ENCODE data around the gene PLA2G6. TPM values are rescaled to one million over a fixed set of nuclear protein-coding genes. Genes with fewer than 3 reads are reported as not detected.
"Not testable (repeated sequence)": the region's sequence is repeated elsewhere in the genome, so short reads cannot be mapped to it uniquely, and the experiment has no call there.

PLA2G6 gene
- total RNA-seq, 6 experiments from 2014 or later, result 8.1 to 32.9 (median 19.8) TPM

DNA sequence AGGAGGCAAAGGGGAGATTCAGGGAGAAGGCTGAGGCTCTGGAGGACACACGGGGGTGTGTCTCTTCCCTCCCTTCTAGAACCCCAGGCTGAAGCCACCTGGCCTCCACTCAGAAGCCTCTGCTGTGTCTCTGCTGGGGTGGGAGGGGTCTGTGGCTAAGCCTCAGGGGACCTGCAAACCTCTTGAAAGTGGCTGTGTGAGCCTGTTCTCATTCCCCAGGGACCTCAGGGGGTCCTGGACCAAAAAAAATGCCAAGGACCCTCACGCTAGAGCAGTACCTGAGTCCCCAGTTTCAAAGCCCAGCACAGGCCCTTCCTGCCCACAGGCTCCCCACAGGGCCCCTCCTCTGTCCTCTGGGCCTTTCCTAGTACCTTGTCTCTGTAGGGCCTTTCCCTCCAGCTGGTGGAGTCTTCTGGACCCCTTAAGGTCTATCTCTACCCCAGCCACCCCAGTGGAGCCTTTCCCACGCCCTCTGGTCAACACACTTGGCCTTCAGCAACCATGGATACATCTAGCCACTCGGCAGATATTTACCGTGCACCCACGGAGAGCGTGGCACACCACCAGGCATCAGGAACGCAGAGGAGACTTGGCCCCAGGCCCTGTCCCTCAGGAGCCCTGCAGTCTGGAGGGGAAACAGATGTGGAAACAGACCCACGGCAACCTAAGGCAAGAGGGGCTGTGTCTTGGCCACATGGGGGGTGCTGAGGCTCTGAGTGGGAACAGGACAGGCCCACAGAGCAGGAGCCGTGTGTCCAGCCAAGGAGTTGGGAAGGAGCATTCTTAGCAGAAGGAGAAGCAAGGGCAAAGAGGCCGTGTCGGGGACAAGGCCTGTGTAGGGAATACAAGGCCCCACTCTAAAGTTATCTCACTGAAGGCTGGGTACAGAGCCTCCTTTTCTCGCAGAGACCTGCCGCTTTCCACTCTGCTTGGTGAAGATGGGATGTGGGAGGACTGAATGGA is 18.5 kb downstream of the PLA2G6 start:
- DNase-seq (peak in 1 of 3 donors; percentile 51), ATAC-seq (peak; percentile 4 to 19 (median 6))
- 36% methylated on average over 8 of the region's 14 CpGs for WGBS (ENCODE audit: insufficient coverage, low coverage, low lambda C conversion rate, missing lambda C conversion rate)
- H3K27me3 ChIP-seq, result no peaks in the 10 kb centered on the region
- TF ChIP-seq POLR2A (IDR thresholded peaks at IDR 0.05), result no peak
- TF ChIP-seq, protein P1, sequence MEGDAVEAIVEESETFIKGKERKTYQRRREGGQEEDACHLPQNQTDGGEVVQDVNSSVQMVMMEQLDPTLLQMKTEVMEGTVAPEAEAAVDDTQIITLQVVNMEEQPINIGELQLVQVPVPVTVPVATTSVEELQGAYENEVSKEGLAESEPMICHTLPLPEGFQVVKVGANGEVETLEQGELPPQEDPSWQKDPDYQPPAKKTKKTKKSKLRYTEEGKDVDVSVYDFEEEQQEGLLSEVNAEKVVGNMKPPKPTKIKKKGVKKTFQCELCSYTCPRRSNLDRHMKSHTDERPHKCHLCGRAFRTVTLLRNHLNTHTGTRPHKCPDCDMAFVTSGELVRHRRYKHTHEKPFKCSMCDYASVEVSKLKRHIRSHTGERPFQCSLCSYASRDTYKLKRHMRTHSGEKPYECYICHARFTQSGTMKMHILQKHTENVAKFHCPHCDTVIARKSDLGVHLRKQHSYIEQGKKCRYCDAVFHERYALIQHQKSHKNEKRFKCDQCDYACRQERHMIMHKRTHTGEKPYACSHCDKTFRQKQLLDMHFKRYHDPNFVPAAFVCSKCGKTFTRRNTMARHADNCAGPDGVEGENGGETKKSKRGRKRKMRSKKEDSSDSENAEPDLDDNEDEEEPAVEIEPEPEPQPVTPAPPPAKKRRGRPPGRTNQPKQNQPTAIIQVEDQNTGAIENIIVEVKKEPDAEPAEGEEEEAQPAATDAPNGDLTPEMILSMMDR (IDR thresholded peaks at IDR 0.05), result no peak
- H3K4me1 ChIP-seq, result peaks cover 0 to 39% (median 18%) of the 10 kb centered on the region in 4 donors
- H3K4me3 ChIP-seq, result no peak overlapping the region
- no peaks in the 10 kb centered on the region for H3K9me3 ChIP-seq
- intact Hi-C loops (cut with DNase I), result loop anchor here in 1 of 2 donors (10.0 kb wide), 1 partner anchor 62 kb away; no protein-coding TSS in a partner anchor
- peak overlapping the region; percentile 71 to 89 (median 72) for H3K27ac ChIP-seq
- H3K36me3 ChIP-seq, result no peaks in the 10 kb centered on the region

DNA sequence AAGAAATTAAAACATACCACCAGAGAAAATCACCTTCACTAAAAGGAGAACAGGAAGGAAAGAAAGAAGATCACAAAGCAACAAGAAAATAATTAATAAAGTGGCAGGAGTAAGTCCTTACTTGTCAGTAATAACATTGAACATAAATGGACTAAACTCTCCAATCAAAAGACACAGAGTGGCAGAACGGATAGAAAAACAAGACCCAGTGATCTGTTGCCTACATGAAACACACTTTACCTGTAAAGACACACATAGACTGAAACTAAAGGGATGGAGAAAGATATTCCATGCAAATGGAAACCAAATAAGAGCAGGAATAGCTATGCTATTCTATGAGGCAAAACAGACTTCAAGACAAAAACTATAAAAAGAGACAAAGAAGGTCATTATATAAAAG is 25.9 kb downstream of the PLA2G6 start:
- TF ChIP-seq, protein P1 (IDR thresholded peaks at IDR 0.05), result no peak
- TF ChIP-seq POLR2A (IDR thresholded peaks at IDR 0.05), result no peak
- no peak for ATAC-seq
- intact Hi-C loops (cut with DNase I), result no loop called here

DNA sequence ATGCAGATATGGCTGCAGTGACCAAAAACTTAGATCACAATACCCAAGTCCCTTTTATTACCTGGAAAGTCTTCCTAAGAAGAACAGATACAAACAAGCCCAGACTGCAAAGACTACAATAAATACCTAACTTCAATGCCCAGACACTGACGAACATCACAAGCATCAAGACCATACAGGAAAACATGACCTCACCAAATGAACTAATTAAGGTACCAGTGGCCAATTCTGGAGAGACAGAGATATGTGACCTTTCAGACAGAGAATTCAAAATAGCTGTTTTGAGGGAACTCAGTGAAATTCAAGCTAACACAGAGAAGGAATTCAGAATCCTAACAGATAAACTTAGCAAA is 27.1 kb downstream of the PLA2G6 start:
- WGBS (ENCODE audit: insufficient coverage, low coverage, low lambda C conversion rate, missing lambda C conversion rate), result 62% methylated on average over 1 of the region's 1 CpG

More for the DNA sequence above, 25.9 kb downstream of the PLA2G6 start:
- 100% methylated on average over 1 of the region's 1 CpG for WGBS (ENCODE audit: insufficient coverage, low coverage, low lambda C conversion rate, missing lambda C conversion rate)
- H3K4me3 ChIP-seq, result no peak overlapping the region
- peaks cover 0 to 13% (median 8%) of the 10 kb centered on the region in 4 donors for H3K4me1 ChIP-seq
- no peaks in the 10 kb centered on the region for H3K27me3 ChIP-seq
- peaks cover 0 to 1% (median 0%) of the 10 kb centered on the region in 4 donors for H3K9me3 ChIP-seq
- no peaks in the 10 kb centered on the region for H3K36me3 ChIP-seq
- no peak for DNase-seq
- H3K27ac ChIP-seq, result no peak overlapping the region

DNA sequence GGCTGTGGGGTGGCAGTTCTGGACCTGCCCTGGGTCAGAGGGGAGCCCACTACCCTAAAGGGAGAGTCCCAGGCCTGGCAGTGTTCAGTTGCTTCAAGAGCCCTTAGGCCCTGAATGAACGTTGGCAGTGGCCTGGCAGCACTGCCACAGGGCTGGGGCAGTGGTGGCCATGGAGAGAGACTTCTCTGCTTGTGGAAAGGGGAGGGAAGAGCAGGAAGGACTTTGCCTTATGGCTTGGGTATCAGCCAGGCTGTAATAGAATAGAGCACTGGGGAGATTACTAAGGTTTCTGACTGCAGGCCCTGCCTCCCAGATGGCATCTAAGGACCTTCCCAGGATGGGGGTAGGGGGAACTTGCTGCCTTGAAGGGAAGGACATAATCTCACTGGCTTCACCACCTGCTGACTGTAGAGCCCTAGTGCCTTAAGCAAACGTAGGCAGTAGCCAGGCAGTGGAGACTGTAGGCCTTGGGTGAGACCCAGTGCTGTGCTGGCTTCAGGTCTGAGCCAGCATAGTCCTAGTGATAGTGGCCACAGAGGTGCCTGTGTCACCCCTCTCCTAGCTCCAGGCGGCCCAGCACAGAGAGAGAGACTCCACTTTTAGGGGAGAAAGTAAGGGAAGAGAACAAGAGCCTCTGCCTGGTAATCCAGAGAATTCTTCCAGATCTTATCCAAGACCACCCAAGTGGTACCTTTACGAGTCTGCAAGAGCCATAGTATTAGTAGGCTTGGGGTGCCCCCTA is 27.6 kb downstream of the PLA2G6 start:
- WGBS (ENCODE audit: insufficient coverage, low coverage, low lambda C conversion rate, missing lambda C conversion rate), result 50% methylated on average over 1 of the region's 4 CpGs
- Histone ChIP-seq H3K4me1 (peaks cover 0 to 13% (median 8%) of the 10 kb centered on the region in 4 donors), H3K4me3 (no peak overlapping the region), H3K27me3 (no peaks in the 10 kb centered on the region), H3K27ac (peak overlapping the region; percentile 60 to 80 (median 63)), H3K9me3 (peaks cover 0 to 1% (median 0%) of the 10 kb centered on the region in 4 donors), H3K36me3 (no peaks in the 10 kb centered on the region)
- peak; percentile 98 to 99 (median 98) for ATAC-seq
- peak; percentile 18 for TF ChIP-seq POLR2A (IDR thresholded peaks at IDR 0.05)
- TF ChIP-seq, protein P1 (IDR thresholded peaks at IDR 0.05), result peak in 2 of 4 donors; percentile 10 to 16
- intact Hi-C loops (cut with DNase I), result no loop called here
- DNase-seq, result peak in 2 of 3 donors; percentile 67 to 81

More for the DNA sequence above, 27.1 kb downstream of the PLA2G6 start:
- H3K36me3 ChIP-seq; H3K27me3 ChIP-seq; DNase-seq; intact Hi-C loops (cut with DNase I); H3K4me3 ChIP-seq; ATAC-seq; H3K9me3 ChIP-seq: not testable (repeated sequence)
- H3K27ac ChIP-seq, result peak overlapping the region in 2 of 3 donors; percentile 60 to 80
- peaks cover 0 to 13% (median 8%) of the 10 kb centered on the region in 4 donors for H3K4me1 ChIP-seq
